GM19463 (cell line): ENCODE measurements around the gene NSF.
"Not testable (repeated sequence)": the region's sequence is repeated elsewhere in the genome, so short reads cannot be mapped to it uniquely, and the experiment has no call there.

ENCODE experiments used
- ATAC-seq: cut with Tn5 transposase; IDR thresholded peaks from one replicate; pipeline ENCODE4 v1.9.1; 2021; ENCODE audit warnings: mild to moderate bottlenecking, moderate library complexity; ENCODE audit not compliant: unreplicated experiment

NSF gene

DNA sequence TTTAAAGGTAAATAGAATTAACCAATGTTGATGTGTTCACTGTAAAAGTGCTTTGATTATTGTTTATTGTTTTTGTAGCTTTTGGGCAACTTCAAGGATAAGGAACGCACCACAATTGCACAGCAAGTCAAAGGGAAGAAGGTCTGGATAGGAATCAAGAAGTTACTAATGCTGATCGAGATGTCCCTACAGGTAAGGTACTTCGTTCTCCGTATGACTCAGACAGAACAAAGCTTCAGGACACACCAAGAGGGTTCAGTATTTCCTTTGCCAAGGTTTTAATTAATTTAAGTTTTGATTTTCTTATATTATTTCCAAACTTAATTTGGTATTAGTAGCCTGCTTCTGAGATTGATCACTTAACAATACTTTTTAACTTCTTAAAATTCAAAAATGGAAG lies 161.0 kb downstream of the NSF start:
- no peak for ATAC-seq

DNA sequence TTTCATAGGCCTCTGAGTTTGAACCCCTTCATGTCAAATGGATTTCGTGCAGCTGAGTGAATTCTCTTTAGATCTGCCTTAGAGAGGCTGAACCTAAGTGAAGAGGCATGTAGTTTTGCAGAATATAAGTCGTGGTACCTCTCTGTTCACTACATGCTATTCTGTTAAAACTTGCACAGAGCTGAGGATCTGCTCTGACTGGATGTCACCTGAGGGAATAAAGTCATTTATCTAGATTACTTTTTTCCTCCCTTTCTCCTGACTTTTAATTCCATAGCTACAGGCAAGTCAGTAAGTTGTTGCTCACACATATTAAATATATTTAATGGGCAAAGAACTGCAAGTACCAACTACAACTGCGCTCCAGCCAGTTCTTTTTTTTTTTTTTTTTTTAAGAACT lies 163.3 kb downstream of the NSF start:
- ATAC-seq, result no peak

DNA sequence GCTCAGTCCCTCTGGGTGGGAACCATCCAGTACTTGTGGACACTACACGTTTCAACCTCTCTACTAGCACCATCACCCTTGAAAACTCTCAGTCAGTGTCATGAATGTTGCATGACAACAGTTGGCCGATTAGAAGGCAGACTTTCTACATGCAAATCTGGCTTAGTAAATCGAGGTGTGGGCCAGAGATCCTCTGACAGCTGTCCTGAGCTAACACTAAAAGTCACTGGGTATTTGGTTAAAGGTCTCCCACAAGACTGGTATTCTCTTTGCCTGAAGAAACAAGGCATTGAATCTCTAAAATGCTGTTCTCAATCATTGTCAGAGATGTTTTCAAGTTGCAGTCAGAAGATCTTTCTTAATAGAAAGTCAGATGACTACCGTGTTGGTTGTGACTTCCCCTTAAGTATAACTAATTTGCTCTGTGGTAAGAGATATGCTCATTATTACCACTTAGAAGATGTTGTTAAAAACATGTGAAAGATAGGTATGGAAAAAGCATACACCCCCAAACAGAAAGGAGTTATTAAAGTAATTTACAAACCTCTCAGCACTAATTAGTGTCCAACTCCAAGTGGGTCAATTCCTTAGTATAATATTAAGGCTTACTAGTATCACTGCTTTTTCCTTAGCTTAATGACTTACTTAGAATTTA lies 165.7 kb downstream of the NSF start:
- no peak for ATAC-seq

DNA sequence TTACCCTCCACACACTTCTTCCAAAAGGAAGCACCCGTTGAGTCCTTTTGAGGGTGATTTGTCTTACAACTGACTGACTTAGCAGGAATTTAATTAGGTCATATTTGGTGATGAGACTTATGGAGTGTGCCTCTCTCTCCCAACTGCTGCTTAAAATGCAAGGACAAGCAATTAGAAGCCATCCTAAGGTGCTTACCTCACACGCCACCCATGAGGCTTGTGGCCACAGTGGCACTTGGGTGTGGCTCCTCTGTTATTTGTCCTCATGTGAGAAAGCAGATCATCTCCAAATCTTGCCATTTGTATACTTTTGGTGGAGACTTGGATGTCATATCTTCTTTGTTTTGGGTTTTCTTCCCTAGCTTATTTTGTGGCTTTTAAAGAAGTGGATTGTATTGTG lies 166.4 kb downstream of the NSF start:
- no peak for ATAC-seq

- ATAC-seq, result not testable (repeated sequence)
These were observed 167.1 kb downstream of the NSF start for GRCh38 chr17:46757588-46757987.

- ATAC-seq, result no peak
These were observed 168.1 kb downstream of the NSF start for GRCh38 chr17:46758614-46759013.

DNA sequence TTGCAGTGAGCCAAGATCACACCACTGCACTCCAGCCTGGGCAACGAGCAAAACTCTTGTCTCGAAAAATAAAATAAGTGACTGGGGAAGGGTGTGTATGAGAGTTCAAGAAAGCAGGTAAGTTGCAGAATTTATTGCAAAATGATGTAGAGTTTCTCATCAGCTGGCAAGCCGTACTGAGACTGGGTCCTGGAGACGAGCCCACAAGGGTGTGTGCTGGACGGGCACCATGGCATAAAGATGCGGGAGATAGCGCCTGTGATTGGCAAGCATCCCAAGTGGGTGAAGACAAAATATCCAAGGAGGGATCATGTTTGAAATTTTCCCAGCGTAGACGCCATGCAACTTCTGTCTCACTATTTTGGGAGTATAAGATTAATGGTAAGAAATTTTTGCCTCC lies 168.7 kb downstream of the NSF start:
- no peak for ATAC-seq

DNA sequence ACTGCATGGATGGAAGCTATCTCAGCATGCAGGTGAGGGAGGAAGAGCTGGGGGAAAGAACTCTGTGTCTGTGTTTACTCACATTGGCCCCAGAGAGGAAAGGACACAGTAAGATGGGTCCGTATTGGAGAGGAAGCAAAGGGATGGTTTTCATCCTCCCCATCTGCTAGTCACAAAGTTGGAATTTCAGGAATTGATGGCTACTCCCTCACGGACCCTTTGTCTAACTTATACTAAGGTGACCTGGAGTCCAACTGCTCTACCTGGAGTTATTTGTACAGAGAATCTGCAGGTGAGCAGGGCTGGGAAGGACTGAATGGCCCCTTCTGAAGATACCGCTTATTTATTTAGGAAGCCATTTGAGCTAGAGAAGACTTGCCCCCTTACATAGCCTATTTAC lies 172.9 kb downstream of the NSF start:
- ATAC-seq, result no peak

GRCh38 chr17:46764000-46764708 lies 173.7 kb downstream of the NSF start:
- no peak for ATAC-seq

DNA sequence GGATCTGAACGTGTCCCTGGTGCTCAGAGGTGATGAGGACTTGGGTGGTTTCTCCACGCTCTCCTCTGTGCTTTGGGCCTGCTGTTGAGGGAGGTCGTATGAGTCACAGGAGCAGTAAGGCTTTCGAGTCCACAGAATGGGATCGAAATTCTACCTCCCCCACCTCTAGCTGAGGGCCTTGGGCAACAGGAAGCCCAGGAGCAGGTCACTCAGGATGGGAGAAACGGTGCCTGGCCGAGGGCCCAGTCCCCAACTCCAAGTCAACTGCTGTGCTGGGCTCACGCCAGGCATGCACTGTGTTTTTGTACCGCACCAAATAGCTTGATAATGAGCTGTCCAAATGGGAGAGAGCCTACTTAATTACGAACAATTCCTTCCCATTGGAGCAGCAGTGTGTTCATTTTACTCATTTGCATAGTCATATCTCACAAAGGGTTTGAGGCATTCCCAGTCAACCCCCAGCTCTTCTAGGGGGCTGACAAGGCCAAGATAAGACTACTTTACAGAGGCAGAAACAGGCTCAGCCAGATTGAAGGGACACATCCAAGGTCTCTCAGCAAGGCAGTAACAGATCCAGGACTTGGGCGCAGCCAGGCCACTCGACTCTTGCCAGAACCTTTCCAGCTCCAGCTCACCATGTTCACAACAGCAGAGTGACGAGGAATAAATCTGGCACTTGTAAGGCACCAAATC lies 174.4 kb downstream of the NSF start:
- ATAC-seq, result no peak

- ATAC-seq, result no peak
These were observed 175.0 kb downstream of the NSF start for GRCh38 chr17:46765453-46765852.

- no peak for ATAC-seq
These were observed 176.3 kb downstream of the NSF start for GRCh38 chr17:46766493-46767491.

DNA sequence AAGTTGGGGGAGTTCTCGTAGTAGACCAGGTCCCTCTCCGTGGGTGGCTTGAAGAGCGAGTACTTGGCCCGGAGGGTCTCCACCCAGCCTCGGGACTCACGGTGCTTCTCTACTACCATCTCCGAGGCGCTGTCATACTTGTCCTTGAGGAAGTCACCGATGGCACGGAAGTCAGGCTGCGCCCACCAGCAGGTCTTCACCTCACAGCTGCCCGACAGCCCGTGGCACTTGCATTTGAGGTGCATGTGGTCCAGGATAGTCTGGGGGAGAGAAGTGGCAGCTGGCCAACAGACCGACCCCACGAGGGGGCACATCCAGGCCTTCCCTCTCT lies 178.0 kb downstream of the NSF start:
- ATAC-seq, result no peak

DNA sequence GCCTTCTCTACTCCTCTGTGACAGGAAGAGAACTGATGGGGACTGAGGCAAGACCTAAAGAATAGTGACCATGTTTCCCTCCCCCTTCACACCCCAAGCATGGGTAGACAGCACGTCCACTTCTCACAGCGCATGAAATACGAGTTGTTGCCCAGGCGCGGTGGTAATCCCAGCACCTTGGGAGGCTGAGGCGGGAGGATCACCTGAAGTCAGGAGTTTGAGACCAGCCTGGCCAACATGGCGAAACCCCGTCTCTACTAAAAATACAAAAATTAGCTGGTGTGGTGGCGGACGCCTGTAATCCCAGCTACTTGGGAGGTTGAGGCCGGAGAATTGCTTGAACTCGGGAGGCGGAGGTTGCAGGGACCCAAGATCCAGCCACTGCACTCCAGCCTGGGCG lies 178.4 kb downstream of the NSF start:
- not testable (repeated sequence) for ATAC-seq

GRCh38 chr17:46769531-46770438 lies 179.3 kb downstream of the NSF start:
- no peak for ATAC-seq

- no peak for ATAC-seq
These were observed 180.0 kb downstream of the NSF start for GRCh38 chr17:46770439-46770817.

- no peak for ATAC-seq
These were observed 180.5 kb downstream of the NSF start for GRCh38 chr17:46770818-46771560.

- no peak for ATAC-seq
These were observed 181.3 kb downstream of the NSF start for GRCh38 chr17:46771561-46772474.
